ENCODE data around the gene SDC1.

Gene SDC1

GRCh38 chr2:20150806-20151571 lies 73.9 kb downstream of the SDC1 start:
- H3K4me3 ChIP-seq (ENCODE audit: low read depth, low read length), result no peak overlapping the region
- TF ChIP-seq CTCF (IDR thresholded peaks at IDR 0.05; ENCODE audit: low read depth, low read length), result no peak

Data from WI38 (cell line).